ENCODE results near the gene SORCS3. TPM values are rescaled to one million over a fixed set of nuclear protein-coding genes. Genes with fewer than 3 reads are reported as not detected.
A peak's percentile ranks its signal among the peaks of the same experiment; 100 is the strongest.

The SORCS3 gene
- total RNA-seq, 2 donors from 2014 or later = 0.68 TPM; not detected in 1

- Histone ChIP-seq H3K9ac (ENCODE audit: extremely low read depth, low read length, poor library complexity, severe bottlenecking) (no peak overlapping the region), H3K4me3 (ENCODE audit: low read length) (no peak overlapping the region), H3K4me1 (ENCODE audit: control insufficient read depth, insufficient read depth, low read length) (peaks cover 4% of the 10 kb centered on the region), H3K27me3 (ENCODE audit: control insufficient read depth, insufficient read depth, low read length, poor library complexity, severe bottlenecking) (peaks cover 6% of the 10 kb centered on the region), H3K36me3 (ENCODE audit: control insufficient read depth, insufficient read depth, low read length) (no peaks in the 10 kb centered on the region), H3K9me3 (ENCODE audit: control insufficient read depth, low read length) (no peaks in the 10 kb centered on the region), H3K27ac (ENCODE audit: low read depth, low read length) (no peak overlapping the region)
- Mint-ChIP-seq H3K36me3 (ENCODE audit: low read depth) (no peaks in the 10 kb centered on the region), H3K27me3 (ENCODE audit: insufficient read depth) (no peaks in the 10 kb centered on the region), H3K9me3 (no peaks in the 10 kb centered on the region), H3K4me3 (no peak overlapping the region), H3K4me1 (peaks cover 17% of the 10 kb centered on the region), H3K27ac (no peak overlapping the region)
- WGBS, 2 experiments (ENCODE audit: insufficient coverage in 1 of 2, insufficient read length in 1 of 2) = 80 to 87% methylated on average over 1 to 3 of the region's 3 CpGs
- DNase-seq = no peak
- TF ChIP-seq, protein P1, sequence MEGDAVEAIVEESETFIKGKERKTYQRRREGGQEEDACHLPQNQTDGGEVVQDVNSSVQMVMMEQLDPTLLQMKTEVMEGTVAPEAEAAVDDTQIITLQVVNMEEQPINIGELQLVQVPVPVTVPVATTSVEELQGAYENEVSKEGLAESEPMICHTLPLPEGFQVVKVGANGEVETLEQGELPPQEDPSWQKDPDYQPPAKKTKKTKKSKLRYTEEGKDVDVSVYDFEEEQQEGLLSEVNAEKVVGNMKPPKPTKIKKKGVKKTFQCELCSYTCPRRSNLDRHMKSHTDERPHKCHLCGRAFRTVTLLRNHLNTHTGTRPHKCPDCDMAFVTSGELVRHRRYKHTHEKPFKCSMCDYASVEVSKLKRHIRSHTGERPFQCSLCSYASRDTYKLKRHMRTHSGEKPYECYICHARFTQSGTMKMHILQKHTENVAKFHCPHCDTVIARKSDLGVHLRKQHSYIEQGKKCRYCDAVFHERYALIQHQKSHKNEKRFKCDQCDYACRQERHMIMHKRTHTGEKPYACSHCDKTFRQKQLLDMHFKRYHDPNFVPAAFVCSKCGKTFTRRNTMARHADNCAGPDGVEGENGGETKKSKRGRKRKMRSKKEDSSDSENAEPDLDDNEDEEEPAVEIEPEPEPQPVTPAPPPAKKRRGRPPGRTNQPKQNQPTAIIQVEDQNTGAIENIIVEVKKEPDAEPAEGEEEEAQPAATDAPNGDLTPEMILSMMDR (conservative IDR thresholded peaks at IDR 0.05) = no peak
These were observed 132.0 kb downstream of the SORCS3 start for GRCh38 chr10:104773105-104773504.

- Histone ChIP-seq H3K27me3 (ENCODE audit: control insufficient read depth, insufficient read depth, low read length, poor library complexity, severe bottlenecking) (peaks cover 6% of the 10 kb centered on the region), H3K4me1 (ENCODE audit: control insufficient read depth, insufficient read depth, low read length) (peaks cover 4% of the 10 kb centered on the region), H3K9ac (ENCODE audit: extremely low read depth, low read length, poor library complexity, severe bottlenecking) (no peak overlapping the region), H3K36me3 (ENCODE audit: control insufficient read depth, insufficient read depth, low read length) (no peaks in the 10 kb centered on the region), H3K27ac (ENCODE audit: low read depth, low read length) (no peak overlapping the region), H3K4me3 (ENCODE audit: low read length) (no peak overlapping the region), H3K9me3 (ENCODE audit: control insufficient read depth, low read length) (no peaks in the 10 kb centered on the region)
- TF ChIP-seq, protein P1 (conservative IDR thresholded peaks at IDR 0.05) = no peak
- Mint-ChIP-seq H3K27ac (peak overlapping the region; percentile 31), H3K9me3 (no peaks in the 10 kb centered on the region), H3K36me3 (ENCODE audit: low read depth) (no peaks in the 10 kb centered on the region), H3K4me3 (no peak overlapping the region), H3K27me3 (ENCODE audit: insufficient read depth) (no peaks in the 10 kb centered on the region), H3K4me1 (peaks cover 17% of the 10 kb centered on the region)
- WGBS, 2 experiments (ENCODE audit: insufficient coverage in 1 of 2, insufficient read length in 1 of 2) = 76 to 77% methylated on average over 6 of the region's 6 CpGs
- peak; percentile 69 for DNase-seq
These were observed 133.1 kb downstream of the SORCS3 start for GRCh38 chr10:104774234-104774633.

DNA sequence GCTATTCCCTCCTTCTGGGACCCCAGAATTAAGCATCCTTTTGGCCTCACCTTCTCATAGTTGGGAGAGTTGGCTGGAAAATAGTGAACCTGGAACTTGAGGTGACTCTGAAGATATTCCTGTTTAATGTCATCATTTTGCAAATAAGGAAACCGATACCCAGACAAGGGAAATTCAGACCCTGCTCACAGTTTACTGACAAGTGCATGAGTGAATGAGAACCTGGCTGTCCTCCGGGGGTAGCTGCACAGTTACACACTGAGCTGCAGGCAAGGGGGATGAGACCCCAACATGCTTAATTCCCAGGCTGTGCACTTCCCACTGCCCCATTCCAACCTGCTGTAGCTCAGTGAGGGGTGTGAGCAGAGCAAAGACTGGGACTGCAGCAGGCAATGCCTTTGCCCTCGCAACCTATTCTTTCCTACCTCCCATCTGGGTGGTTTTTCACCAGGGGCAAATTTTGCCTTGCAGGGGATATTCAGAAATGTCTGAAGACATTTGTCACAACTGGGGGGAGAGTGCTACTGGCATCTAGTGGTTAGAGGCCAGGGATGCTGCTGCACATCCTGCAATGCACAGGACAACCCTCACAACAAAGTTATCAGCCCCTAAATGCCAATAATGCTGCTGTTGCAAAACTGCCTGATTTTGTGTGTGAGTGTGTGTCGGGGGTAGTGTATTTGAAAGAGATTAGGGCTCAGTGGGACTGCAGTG lies 136.2 kb downstream of the SORCS3 start:
- DNase-seq = peak; percentile 60

More for the DNA sequence above, 136.2 kb downstream of the SORCS3 start:
- H3K4me1 ChIP-seq (ENCODE audit: control insufficient read depth, insufficient read depth, low read length) = peaks cover 4% of the 10 kb centered on the region
- H3K36me3 ChIP-seq (ENCODE audit: control insufficient read depth, insufficient read depth, low read length) = no peaks in the 10 kb centered on the region
- H3K9me3 ChIP-seq (ENCODE audit: control insufficient read depth, low read length) = no peaks in the 10 kb centered on the region
- no peak overlapping the region for H3K4me3 ChIP-seq (ENCODE audit: low read length)
- Mint-ChIP-seq H3K36me3 (ENCODE audit: low read depth) (no peaks in the 10 kb centered on the region), H3K27ac (no peak overlapping the region), H3K4me1 (peaks cover 22% of the 10 kb centered on the region), H3K9me3 (no peaks in the 10 kb centered on the region), H3K4me3 (no peak overlapping the region), H3K27me3 (ENCODE audit: insufficient read depth) (peaks cover 7% of the 10 kb centered on the region)
- H3K9ac ChIP-seq (ENCODE audit: extremely low read depth, low read length, poor library complexity, severe bottlenecking) = no peak overlapping the region
- peaks cover 5% of the 10 kb centered on the region for H3K27me3 ChIP-seq (ENCODE audit: control insufficient read depth, insufficient read depth, low read length, poor library complexity, severe bottlenecking)
- H3K27ac ChIP-seq (ENCODE audit: low read depth, low read length) = no peak overlapping the region
- TF ChIP-seq, protein P1 (conservative IDR thresholded peaks at IDR 0.05) = peak; percentile 71
- WGBS, 2 experiments (ENCODE audit: insufficient coverage in 1 of 2, insufficient read length in 1 of 2) = 83 to 86% methylated on average over 2 to 4 of the region's 4 CpGs

All from endodermal cell (in vitro differentiated cells).